Activated T-cell treated with anti-CD3 and anti-CD28 coated beads, Interleukin-2, amount 50 U/mL, for 48 hours (primary cell): ENCODE data around the gene ATP10B.

ENCODE experiments used
- DNase-seq, 2 experiments: peaks; one replicate each; pipeline ENCODE4 v3.0.0-alpha.2; 2020

The ATP10B gene

DNA sequence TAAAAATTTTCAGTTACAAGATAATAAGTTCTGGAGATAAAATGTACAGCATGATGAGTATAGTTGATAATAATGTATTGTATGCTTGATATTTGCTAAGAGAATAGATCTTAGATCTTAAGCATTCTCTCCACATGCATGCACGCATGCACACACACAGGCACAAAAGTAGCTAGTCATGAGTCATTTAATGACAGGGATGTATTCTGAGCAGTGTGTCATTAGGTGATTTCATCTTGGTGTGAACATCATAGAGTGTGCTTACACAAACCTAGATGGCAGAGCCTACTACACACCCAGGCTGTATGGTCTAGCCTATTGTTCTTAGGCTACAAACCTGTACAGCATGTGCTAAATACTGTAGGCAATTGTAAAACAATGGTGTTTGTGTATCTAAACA is 306.2 kb downstream of the ATP10B start:
- no peak for DNase-seq

DNA sequence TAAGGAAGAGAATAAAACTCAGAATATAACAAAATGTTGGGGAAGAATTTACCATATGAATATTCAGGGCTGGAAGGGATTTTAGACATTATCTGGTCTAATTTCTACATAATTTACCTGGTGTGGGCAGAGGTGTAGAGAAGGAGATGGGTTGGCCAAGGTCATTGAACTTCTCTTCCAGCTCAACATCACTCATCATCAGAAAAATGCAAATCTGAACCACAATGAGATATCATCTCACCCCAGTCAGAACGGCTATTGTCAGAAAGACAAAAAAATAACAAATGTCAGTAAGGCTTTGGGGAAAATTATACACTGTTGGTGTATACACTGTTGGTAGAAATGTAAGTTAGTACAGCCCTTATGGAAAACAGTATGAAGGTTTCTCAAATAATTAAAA is 308.6 kb downstream of the ATP10B start:
- DNase-seq = no peak

DNA sequence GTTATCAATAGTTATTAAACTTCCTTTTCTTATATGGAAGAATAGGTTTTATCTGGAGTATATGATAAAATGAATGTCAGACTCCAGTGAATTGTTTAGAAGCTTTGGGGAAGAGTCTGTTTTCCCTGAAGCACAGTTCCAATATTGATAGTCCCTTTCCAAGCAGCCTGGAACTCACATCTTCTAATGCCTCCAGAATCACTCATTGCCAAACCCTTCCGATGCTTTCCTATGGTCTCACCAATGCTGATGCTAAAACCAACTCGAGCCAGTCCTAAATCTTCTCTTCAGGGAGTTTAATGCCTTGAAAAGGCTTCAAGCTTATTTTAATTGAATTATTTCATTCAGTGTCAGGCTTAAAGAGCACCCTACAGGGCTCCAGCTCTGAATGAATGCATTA is 309.2 kb downstream of the ATP10B start:
- DNase-seq = no peak

DNA sequence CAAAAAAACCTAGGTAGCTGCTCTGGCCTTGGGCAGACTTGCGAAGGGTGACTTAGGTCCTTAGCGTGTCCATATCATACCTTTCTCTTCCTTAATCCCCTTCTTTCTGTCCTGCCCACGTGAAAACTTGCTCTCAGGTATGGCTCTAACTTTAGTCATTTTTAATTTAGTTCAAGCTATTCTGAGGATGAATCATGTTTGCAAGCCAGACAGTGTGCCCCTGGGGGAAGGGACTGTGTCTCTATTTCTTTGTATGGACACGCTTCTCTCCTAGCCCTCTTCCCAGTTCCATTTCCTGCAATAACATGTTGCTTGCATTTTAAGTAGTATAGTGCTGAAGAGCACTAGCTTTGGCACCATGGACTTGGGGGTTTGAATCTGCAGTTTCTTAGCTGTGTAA is 309.7 kb downstream of the ATP10B start:
- no peak for DNase-seq

DNA sequence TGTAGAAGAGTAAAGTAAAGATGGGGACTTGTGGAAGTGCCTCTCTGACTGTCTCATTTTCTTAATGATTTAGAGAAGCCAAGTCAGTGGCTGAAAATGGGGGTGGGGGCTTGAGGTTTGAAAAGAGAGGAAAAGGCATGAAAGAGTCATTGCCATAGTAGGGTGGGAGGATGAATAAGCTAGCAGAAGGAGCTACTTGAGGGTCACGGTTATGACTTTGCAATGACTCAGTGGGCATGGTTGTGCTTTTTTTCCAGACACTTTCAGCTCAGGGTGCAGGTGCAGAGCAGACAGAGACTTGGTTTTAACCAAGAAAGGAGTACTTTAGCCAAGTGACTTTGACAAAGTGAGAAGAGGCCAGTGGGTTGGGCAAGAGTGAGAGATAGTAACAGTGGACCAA is 312.6 kb downstream of the ATP10B start:
- peak; percentile 76 to 80 for DNase-seq

DNA sequence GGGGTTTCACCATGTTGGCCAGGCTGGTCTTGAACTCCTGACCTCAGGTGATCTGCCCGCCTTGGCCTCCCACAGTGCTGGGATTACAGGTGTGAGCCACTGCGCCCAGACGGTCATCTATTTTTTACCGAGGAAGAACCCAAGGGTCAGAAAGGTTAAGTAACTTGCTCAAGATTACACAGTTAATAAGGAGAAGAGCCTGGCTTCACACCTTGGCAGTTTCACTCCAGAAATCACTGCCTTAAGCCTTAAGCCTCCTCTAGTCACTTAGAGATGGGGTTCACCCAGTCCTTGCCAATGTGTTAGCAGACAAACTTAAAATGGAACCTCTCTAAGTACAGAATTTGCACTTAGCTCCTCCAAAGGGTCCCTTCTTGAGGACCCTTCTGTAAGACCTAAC is 314.1 kb downstream of the ATP10B start:
- DNase-seq = no peak

DNA sequence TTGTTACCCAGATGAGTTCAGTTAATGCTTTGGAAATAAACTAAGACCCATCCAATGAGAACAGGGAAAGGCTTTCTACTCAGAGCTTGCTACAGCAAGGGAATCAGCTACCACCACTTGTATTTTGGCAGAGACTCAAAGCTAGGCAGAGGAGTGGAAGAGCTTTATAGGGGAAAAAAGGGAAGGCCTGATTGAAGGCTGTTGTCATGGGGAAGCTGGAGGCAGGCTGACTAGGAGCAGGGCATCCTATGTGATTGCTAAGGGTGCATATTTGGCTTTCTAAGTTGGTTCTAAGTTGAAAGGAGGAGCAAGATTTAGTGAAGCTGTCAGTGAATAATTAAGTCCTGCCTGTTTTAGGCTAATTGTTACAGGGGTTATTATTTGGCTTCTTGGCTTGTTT is 314.9 kb downstream of the ATP10B start:
- no peak for DNase-seq

DNA sequence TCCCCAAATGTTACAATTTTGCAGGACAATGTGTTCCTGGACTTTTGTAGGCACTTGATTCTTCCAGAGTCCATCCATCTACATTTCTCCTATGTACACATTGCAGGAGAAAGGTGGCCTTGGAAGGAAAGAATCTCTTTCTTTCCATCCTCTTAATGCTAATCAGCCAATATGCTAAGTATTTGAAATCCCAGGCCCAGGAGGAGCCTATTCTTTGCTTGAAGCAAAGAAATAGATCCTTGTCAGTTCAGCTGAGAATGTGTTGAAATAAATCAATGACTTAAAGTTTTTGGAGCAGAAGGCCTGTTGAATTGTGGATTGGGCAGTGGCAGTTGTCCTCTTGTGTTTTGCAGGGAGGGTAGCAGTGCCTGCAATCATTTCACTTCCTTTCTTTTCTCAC is 317.1 kb downstream of the ATP10B start:
- no peak for DNase-seq

DNA sequence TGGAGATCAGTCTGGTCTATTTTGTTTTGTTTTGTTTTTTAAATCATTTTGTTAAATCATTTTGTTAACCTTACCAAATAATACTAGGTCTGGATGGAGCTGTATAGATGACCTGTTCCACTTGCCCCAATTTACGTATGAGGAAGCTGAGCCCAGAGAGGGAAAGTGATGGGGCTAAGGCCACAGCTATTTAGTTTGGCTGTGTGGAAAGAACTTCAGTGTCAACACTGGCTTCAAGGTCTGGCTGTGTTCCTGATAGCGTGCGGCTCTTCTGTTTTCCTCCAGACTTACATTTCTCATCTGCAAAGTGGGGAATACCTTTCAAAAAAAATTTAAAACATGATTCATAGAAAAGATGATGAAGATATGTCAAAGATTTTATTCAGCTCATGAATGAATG is 317.9 kb downstream of the ATP10B start:
- no peak for DNase-seq

DNA sequence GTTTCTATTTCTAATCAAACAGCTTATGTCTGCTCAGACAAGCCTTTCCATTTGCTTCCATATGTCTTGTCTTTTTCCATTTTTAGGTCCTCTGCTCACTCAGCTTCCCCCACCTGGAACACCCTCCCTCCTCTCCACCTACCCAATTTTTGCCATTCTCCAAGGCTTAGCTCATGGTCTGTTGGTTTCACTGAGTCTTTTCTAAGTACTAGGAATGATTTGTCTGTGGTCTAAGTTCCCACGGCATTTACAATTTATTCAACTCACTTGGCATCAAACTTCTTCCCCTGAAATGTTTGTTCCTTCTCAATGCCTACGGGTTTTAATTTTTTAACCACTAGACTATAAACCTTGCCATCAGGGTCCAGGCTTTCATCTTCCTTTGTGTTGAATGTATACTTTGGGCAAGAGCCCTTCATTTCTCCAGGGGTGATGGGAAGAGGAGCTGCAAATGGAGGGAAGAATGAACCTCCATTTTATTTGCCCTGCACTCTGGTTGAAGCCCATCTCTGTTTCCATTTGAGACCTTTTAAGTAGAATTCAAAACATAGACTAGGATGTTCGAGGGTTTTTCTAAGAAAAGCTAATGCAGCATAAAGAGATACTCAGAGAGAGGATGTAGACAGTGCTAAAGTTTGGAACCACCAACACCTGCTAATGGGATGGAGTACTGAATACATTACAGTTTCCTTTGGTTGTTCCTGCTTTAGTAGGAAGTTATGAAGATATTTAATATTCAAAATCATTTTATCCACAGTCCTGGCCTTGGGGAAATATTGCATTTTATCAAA is 326.3 kb downstream of the ATP10B start:
- no peak for DNase-seq

DNA sequence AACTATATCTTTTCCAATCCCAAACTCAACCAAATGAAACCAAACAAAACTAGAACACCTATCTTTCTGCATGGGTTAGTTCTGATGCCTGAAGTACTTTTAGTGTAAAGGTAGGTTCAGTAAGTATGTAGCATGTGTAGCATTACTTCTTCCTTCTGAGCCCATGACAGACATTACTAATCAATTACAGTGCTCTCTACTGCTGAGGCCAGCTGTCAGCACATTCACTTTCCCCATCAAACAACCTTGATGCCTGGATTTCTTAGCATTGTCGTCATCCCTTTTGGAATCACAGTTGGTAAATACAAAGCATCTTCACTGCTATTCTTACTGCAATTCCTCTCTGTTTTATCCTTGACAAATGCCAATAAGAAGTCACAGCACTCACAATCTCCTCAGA is 327.2 kb downstream of the ATP10B start:
- no peak for DNase-seq

DNA sequence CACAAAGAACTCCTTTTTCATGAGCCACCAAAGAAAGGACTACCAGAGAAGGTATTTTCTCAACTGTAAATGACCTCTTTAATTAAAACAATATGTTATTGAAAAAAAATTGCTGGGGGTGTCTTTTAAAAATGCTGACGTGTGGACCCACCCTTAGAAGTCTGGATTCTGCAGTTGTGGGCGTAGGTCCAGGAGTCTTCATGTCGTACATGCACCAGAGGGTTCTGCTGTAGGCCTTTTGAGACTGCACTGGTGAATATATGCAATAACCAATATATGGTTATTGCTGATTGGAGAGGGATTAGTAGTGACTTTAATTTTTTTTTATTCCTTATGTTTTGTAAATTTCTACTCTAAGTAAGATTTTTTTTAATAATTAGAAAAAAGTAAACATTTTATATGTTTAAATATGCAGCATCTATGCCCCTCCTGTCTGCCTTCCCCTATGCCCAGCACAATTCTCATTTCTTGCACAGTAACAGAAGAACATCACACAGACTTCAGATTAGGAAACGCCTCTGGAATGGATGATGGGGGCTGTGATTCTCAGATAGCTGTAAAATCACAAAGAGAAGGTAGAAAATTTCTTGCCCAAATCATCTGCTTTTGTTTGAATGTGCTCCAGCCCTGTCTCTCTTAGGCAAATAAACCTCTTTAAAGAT is 328.4 kb downstream of the ATP10B start:
- no peak for DNase-seq

DNA sequence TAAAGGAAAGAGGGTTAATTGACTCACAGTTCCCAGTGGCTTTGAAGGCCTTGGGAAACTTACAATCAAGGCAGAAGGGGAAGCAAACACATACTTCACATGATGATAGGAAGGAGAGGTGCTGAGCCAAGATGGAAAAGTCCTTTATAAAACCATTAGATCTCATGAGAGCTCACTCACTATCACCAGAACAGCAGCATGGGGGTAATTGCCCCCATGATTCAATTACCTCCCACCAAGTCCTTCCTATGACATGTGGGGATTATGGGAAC is 330.7 kb downstream of the ATP10B start:
- no peak for DNase-seq

DNA sequence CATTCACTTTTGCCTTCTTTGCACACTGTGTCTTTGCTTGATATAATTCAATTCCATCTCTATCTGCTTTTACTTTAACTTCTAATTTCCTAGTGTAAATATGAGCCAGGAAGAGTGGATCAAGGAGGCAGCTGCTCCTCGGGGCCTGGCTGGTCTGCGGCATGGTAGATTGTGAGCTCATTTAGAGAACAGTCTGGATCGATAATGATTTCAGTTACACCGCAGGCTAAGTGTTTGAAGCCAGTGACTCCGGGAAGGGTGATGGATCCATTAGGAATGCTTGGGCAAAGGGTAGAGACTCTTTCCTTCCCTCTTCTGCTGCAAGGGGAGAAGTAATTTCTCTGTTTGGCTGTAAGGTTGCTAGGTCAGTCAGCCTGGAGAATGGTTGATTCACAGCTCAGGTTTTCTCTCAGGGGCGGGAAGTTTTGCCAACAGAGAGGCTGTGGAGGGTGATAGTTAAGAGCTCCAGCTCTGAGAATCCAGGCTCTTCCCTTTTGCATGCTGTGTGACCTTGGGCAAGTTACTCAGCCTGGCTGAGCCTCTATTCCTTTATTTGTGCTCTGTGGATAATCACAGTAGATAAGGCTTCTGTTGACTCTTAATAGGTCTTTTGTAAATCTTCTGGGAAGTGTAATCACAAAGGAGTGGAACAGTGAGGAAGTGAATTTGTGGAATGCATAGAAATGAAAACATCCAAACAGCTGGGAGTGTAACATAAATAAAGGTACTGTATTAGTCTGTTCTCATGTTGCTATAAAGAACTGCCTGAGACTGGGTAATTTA is 331.2 kb downstream of the ATP10B start:
- DNase-seq = no peak

DNA sequence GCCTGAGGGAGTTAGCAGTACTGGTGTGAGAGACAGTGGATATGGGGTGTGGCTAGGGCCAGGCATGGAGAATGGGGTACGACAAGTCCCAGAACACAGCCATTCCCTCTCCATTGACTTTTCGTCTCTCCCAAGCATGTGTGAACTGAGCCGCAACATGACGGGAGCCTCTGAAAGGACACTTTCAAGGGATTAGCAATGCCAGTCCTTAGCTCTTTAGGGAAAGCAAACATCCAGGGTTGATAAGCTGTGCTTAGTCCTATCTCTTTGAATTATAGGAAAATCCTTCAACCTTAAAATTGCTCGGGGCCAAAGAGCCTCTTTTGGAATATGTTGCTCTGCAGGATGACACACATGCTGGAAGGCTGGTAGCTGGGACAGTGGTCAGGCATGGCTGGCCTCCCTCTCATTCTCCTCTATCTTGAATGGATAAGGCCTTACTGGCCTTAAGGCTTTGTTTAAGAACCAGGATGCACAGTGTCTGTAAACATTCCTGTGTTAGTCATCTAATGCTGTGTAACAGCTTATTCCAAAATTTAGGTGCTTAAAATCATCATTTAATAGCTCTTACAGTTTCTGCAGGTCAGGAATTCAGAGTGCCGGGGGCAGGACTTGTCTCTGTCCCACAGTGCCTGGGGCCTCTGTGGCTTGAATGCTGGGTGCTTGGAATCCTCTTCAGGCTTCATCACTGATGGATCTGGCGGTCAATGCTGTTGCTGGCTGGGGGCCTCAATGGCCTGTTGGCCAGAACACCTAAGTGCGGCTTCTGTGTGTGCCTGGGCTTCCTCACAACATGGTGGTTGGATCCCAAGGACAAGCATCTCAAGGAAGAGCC is 335.1 kb downstream of the ATP10B start:
- no peak for DNase-seq

DNA sequence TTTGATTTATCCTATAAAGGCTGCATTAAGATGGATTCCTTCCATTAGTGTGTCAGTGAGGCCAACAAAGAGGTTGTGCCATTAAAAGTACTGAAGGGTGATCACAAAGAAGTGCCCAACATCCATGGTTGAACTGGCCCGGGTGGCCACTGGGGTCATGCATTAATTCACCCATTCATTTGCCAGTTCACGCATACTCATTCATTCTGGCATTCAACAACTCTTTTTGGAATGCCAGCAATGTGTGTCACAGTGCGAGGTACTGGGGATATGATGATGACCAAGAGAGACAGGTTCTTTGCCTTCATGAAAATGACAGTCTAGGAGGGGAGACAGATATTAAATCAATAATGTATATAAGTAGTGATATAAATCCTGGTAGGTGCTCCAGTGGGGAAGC is 337.1 kb downstream of the ATP10B start:
- DNase-seq = no peak

DNA sequence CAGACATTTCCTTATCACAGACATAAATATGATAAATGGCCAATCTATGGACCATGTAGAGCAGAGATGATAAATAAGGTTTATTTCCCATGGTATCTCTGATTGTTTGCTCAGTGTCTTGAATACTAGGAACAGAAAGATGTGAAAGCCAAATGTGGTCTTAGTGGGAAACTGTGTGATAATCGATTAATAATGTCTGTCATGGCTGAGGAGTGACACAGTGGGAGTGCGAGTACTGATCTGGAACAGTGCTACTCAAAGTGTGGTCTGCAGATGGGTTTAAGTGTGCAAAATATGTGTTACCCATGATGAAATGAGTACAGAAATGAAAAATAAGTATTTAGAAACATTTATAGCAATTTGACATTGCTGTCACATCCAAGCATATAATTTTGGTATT is 337.8 kb downstream of the ATP10B start:
- no peak for DNase-seq

DNA sequence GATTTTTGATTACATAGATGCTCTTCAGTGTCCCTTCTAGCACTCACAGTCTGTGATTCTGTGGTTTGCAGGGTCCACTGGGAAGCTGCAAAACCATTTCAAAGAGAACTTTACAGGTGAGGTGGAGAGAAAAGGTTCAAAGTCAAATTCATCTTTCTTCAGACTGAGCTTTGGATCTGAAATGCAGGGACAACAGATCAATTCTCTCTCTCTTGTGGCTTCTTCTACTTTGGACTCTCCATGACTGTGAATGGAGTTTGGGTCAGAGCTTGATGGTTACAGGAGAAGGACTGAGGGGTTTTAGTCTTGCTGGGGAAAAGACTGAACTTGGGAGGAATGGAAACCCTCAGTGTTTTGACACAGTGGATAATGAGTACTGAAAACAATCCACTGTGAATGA is 338.5 kb downstream of the ATP10B start:
- DNase-seq = no peak
